NT2/D1 (cell line): ENCODE results near the gene PRSS48.

ENCODE experiments used
- SUZ12 ChIP-seq: IDR thresholded peaks from 2 replicates; pipeline ENCODE4 v1.6.1; 2011; ENCODE audit not compliant: insufficient read length, insufficient read depth; ENCODE audit errors: extremely low read depth
- YY1 ChIP-seq: IDR thresholded peaks from 2 replicates; pipeline ENCODE4 v1.6.1; 2011; ENCODE audit not compliant: insufficient read length, insufficient read depth

GRCh38 chr4:151302432-151302831 is 25.5 kb downstream of the PRSS48 start:
- TF ChIP-seq YY1 (no peak), SUZ12 (no peak)
